Kidney glomerular epithelial cell (primary cell): ENCODE results near the gene COL8A2.
A peak's percentile ranks its signal among the peaks of the same experiment; 100 is the strongest.

Source experiments
- DNase-seq: peaks from one replicate; lab custom pipeline; 2025; lab: John Stamatoyannopoulos, UW

COL8A2 gene

DNA sequence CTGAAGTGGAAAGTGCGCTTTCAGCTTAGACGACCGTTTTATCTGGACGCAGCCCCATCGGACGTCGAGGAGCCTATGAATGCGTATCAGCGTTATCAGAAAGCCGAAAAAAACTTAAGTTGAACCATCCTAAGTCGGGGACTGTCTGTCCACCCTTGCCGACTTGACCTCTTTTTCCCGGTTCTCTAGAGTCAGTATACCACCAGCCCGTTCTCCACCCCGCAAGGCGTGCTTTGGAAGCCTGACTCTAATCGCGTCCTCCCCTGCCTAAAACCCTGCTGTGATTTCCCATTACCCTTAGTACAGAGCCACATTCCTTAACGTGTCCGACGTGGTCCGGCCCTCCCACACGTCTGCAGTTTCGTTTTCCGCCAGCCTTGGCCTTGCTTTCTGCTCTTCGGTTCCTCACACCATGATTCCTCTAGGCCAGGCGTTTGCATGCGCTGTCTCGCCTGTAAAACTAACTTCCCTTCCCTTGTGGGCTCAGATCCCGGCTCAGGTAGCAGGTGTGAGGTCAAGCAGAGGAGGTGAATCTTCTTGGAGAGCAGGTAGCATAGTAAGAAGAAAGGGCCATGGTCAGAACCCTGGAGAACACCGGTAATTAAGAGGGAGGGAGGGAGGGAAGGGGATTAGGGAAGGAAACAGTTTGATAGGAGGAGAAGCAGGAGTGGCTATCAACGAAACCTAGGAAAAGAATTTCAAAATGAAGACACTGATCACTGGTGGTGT, 35.5 kb downstream of the COL8A2 start:
- DNase-seq = peak; percentile 38

DNA sequence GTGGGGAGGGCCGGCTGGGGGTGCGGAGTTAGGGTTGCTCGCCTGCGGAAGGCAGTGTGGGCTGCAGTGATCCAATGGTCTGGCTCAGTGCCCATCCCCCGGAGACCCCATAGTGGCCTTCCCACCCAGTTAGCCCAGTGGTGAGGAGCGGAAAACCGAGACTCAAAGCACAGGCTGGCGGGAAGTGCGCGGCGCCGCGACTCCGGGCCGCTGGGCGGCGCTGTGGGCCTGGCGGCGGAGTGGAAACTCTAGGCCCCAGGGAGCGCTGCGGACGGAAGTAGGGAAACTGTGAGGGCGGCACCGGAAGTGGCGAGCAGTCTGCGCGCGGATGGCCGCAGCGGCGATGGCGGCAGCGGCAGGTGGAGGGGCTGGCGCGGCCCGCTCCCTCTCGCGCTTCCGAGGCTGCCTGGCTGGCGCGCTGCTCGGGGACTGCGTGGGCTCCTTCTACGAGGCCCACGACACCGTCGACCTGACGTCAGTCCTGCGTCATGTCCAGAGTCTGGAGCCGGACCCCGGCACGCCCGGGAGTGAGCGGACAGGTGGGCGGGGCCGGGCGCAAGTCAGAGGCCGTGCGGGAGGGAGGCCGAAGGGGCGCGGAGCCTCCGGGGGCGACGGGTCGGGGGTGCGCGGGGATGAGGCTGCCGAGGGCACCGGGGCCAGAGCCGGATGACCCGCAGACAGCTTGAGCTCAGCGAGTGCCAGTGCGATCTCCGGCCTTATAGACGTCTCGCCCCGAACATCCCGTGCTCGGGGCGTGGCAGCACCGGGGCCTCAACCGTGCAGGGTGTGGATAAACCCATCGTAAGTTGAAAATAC, 36.2 kb downstream of the COL8A2 start, which contains the start of gene ADPRS:
ADPRS (plus strand) TSS at position 316 of the 816 bp plus-strand sequence; CDS start at position 329, 13 bp downstream.
- peak; percentile 75 for DNase-seq

- no peak for DNase-seq
Measured at GRCh38 chr1:36088265-36088576, 36.8 kb downstream of the COL8A2 start.

- DNase-seq = no peak
Measured at GRCh38 chr1:36087233-36088123, 37.5 kb downstream of the COL8A2 start.

GRCh38 chr1:36086529-36087232, 38.3 kb downstream of the COL8A2 start:
- no peak for DNase-seq

DNA sequence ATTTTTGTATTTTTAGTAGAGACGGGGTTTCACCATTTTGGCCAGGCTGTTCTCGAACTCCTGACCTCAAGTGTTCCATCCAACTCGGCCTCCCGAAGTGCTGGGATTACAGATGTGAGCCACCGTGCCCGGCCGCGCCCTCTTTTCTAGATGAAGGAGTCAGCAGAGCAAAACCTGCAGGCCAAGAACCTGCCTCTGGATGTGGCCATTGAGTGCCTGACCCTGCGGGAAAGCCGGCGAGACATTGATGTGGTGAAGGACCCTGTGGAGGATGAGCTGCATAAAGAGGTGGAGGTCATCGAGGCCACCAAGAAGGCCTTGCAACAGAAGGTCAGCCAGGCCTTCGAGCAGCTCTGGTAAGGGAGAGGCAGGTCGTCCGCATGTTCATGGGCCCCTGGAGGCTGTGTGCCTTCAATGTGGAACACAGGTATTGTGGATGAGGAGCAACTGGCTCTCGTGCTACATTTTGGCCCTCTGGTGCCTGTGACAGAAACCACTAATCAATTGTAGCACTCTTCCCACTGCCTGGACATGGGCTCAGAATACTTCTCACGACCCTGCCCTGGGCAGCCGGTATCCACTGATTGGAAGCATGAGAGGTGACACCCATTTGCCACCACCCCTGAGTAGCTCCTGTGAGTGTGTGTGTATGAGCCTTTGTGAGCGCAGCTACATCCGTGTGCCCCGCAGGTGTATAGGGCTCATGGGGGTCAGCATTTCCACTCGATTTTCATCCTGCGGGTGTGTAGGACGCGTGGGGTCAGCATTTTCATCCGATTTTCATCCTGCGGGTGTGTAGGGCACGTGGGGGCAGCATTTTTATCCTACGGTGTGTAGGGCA, 39.1 kb downstream of the COL8A2 start:
- DNase-seq = no peak

- no peak for DNase-seq
Measured at GRCh38 chr1:36085126-36085525, 39.9 kb downstream of the COL8A2 start.

- no peak for DNase-seq
Measured at GRCh38 chr1:36084497-36085115, 40.4 kb downstream of the COL8A2 start.

GRCh38 chr1:36083635-36084496, 41.2 kb downstream of the COL8A2 start, which contains the start of gene TEKT2:
TEKT2 (plus strand) TSS chr1:36084094; CDS start chr1:36084922, 828 bp downstream.
- no peak for DNase-seq

- DNase-seq = no peak
Measured at GRCh38 chr1:36083219-36083618, 41.8 kb downstream of the COL8A2 start.

DNA sequence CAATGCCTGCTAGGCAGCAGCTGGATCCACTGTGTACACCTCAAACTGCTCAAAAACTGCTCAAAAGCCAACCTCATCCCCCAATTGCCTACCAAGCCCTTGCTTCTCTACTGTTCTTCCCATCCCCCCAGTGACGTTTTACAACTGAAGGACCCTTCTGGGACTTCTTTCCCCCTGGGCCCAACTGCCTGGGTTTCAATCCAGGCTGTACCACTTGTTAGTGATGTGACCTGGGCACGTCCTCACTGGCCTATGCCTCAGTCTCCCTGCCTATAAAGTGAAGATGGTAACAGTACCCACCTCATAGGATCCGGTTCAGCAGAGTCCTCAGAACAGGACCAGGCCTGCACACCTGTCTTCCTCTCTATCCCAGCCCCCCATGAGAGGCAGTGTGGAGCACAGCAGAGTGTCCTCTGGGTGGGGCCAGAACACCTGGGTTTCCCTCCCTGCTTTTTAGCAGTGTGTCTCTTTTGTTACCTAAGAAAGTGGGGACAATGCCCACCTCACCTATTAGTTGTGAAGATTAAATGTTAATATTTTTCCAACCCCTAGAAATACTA, 43.0 kb downstream of the COL8A2 start:
- DNase-seq = no peak

DNA sequence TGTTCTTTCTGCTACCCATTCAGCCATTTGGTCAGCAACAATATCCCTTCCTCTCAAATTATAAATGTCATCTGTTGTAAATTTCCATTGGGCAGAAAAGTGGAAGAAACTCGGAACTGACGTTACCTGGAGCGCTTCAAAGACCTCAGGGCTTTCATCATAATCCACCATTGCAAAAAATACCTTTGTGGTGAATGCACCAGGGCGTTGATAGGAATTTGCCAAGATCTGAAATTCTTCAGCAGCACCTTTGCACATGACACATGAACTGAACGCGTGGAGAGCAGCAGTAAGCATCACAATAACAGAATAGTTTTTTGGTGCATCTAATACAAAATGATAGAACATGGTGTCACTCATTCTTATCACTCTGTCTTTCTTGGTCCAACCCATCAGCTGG, 44.2 kb downstream of the COL8A2 start:
- no peak for DNase-seq

DNA sequence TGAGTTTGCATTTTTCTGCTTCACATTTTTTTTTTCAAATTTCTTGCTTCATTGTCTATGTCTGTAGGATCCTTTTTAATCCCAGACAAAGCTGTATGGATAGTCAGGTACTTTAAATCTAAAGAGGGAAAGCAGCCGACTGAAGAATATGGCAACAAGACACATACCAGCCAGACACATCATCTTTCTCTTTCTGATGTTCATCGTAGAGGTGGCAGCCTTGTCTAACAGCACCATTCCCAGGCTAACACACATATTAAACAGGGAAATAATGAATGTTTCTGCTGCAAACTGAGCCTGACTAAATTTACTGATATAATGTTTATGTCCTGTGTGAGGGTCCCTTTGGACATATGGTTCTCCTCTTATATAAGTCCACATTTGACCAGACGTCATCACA, 44.8 kb downstream of the COL8A2 start:
- no peak for DNase-seq

GRCh38 chr1:36076979-36077573, 47.9 kb downstream of the COL8A2 start:
- DNase-seq = no peak

- DNase-seq = no peak
Measured at GRCh38 chr1:36070349-36070748, 54.7 kb downstream of the COL8A2 start.

DNA sequence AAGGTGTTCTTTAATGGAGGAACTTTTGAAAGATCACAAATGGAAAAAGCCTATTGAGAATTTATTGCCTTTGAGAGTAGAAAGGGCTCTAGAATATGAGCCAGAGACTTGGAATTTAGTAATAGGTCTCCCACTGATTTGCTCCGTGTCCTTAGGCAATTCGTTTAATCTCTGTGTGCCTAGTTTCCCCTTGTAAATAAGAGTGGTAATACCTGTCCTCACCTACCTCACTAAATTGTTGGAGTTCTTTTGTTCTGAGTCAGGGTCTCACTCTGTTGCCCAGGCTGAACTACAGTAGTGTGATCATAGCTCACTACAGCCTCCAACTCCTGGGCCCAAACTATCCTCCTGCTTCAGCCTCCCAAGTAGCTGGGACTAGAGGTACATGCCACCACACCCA, 56.2 kb downstream of the COL8A2 start:
- DNase-seq = no peak

GRCh38 chr1:36067871-36068270, 57.2 kb downstream of the COL8A2 start:
- no peak for DNase-seq

DNA sequence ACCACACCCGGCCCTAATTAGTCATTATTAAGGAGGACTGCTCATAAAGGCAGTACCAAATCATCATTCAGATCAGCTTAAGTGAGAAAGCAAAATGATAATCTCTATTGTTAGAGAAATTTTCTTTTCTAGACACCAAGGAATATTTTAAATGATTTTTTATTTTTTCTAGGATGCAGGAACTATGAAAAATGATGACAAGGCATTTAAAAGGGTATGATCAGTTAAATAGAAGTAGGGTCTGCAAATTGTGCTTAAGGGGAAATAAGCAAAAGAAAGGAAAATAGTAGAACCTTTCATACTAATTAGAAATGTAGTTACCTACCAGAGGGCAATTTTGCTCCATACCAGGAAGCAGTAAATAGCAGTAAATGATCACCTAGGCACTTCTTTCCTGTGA, 62.7 kb downstream of the COL8A2 start:
- no peak for DNase-seq

- no peak for DNase-seq
Measured at GRCh38 chr1:36055706-36056105, 69.3 kb downstream of the COL8A2 start.
